AG04450 (cell line): ENCODE measurements around the gene GPC6. TPM values are rescaled to one million over a fixed set of nuclear protein-coding genes. Genes with fewer than 3 reads are reported as not detected.

Experiments used
- CTCF ChIA-PET: fragments of 300-600, 350-600 bp; formaldehyde crosslinking; extraction: SDS; loops from one replicate; lab custom pipeline; 2022; ENCODE audit warnings: antibody characterized with exemption, inconsistent platforms; lab: Charles Lee
- POLR2A ChIA-PET: fragments of 350-600 bp; formaldehyde crosslinking; extraction: SDS; loops from one replicate; lab custom pipeline; 2021; ENCODE audit warnings: antibody characterized with exemption, inconsistent platforms; lab: Yijun Ruan, JAX
- DNase-seq: peaks from one replicate; pipeline ENCODE4 v3.0.0-alpha.2; 2011; ENCODE audit warnings: low read depth, low spot score
- H3K27ac ChIP-seq: one replicate; pipeline ENCODE4 v1.5.1; 2012; ENCODE audit warnings: low read depth, low read length, control low read depth
- H3K27me3 ChIP-seq: one replicate; pipeline ENCODE4 v1.6.0; 2012; ENCODE audit warnings: low read length; ENCODE audit not compliant: control insufficient read depth, insufficient read depth
- H3K4me3 ChIP-seq: 2 replicates; pipeline ENCODE4 v1.5.1; 2011; ENCODE audit warnings: mild to moderate bottlenecking, low read depth, low read length, control low read depth
- H3K9me3 ChIP-seq: 2 replicates; pipeline ENCODE4 v1.5.1; 2012; ENCODE audit warnings: low read length; ENCODE audit not compliant: control insufficient read depth, insufficient read depth
- polyA plus RNA-seq: library from polyadenylated mRNA; depleted of rRNA; stranded (reverse); fragments of >200 nt; gene quantifications from 2 replicates; pipeline ENCODE4 v1.2.3, GENCODE V29; 2011
- TF ChIP-seq, protein P1 (sequence below): IDR thresholded peaks from 2 replicates; pipeline ENCODE4 v1.5.1; 2011; ENCODE audit warnings: low read depth, low read length, control low read depth, inconsistent platforms

Gene GPC6
- polyA plus RNA-seq, 1 experiment, result 40.4 TPM

DNA sequence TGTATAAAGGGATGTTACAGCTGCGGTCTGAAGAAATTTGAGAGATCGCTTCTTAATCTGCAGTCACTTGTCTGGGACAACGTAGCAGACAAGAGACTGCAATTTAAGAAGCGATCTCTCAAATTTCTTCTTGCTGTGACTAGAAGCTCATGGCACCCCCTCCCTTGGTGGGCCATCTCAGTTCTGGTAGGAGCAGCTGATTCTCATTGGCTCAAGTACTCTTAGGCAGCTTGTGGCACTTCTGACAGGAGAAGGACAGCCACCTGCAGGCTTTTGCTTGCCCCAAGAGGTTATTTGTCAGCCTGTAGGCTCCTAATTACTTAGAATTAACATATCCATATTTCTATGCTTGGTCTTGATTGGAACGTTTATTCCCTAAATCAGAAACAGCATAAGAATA lies 749.9 kb downstream of the GPC6 start:
- H3K9me3 ChIP-seq, result no peaks in the 10 kb centered on the region
- CTCF ChIA-PET, result no interaction called here
- H3K27ac ChIP-seq, result no peak overlapping the region
- H3K27me3 ChIP-seq, result no peaks in the 10 kb centered on the region
- no peak for DNase-seq
- POLR2A ChIA-PET, result no interaction called here
- TF ChIP-seq, protein P1, sequence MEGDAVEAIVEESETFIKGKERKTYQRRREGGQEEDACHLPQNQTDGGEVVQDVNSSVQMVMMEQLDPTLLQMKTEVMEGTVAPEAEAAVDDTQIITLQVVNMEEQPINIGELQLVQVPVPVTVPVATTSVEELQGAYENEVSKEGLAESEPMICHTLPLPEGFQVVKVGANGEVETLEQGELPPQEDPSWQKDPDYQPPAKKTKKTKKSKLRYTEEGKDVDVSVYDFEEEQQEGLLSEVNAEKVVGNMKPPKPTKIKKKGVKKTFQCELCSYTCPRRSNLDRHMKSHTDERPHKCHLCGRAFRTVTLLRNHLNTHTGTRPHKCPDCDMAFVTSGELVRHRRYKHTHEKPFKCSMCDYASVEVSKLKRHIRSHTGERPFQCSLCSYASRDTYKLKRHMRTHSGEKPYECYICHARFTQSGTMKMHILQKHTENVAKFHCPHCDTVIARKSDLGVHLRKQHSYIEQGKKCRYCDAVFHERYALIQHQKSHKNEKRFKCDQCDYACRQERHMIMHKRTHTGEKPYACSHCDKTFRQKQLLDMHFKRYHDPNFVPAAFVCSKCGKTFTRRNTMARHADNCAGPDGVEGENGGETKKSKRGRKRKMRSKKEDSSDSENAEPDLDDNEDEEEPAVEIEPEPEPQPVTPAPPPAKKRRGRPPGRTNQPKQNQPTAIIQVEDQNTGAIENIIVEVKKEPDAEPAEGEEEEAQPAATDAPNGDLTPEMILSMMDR, result no peak
- H3K4me3 ChIP-seq, result no peak overlapping the region

DNA sequence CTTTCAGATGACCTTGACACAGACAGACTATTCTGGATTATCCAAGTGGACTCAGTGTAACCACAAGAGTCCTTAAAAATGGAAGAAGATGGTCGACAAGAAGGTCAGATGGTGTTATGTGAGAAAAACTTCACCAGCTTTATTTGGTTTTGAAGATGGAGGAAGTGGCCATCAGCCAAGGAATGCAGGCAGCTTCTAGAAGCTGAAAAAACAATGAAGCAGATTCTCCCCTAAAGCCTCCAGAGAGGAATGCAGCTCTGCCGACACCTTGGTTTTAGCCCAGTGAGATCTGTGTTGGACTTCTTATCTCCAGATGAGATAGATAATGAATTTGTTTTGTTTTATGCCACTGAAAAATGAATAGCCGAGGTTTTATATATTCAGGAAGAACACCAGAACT lies 751.4 kb downstream of the GPC6 start:
- DNase-seq, result no peak
- Histone ChIP-seq H3K27me3 (no peaks in the 10 kb centered on the region), H3K27ac (no peak overlapping the region), H3K9me3 (no peaks in the 10 kb centered on the region), H3K4me3 (no peak overlapping the region)
- POLR2A ChIA-PET, result interaction anchor here (0.6 kb wide), 1 partner anchor 81 kb away, joined by 5 read pairs; no protein-coding TSS in a partner anchor
- TF ChIP-seq, protein P1, result no peak
- CTCF ChIA-PET, result no interaction called here

DNA sequence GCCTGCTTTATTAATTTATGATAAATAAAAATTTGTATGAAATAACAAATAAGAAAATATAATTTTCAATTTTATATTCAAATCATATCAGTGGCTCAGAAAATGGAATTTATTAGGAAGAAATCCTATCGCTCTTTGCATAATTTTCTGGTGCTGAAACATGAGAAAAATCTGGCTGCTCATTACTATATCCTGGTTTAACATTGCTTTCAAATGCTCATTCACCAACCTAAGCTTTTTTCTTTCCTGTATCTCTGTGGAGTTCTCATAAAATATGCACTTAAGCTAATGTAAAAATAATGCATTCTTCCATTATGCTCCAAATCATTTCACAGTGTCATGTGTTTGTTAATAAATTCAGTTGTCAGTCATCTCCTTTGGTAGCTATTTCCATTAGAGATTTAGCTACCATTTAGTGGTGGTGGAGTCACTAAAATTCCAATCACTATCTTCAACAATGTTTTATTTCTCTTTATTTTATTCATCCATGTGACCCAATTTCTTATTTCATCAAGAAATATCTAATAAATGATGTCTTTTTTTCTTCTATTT lies 754.9 kb downstream of the GPC6 start:
- no peak overlapping the region for H3K4me3 ChIP-seq
- ChIA-PET POLR2A (no interaction called here), CTCF (no interaction called here)
- no peak overlapping the region for H3K27ac ChIP-seq
- H3K9me3 ChIP-seq, result no peaks in the 10 kb centered on the region
- no peaks in the 10 kb centered on the region for H3K27me3 ChIP-seq
- no peak for DNase-seq
- TF ChIP-seq, protein P1, result no peak

DNA sequence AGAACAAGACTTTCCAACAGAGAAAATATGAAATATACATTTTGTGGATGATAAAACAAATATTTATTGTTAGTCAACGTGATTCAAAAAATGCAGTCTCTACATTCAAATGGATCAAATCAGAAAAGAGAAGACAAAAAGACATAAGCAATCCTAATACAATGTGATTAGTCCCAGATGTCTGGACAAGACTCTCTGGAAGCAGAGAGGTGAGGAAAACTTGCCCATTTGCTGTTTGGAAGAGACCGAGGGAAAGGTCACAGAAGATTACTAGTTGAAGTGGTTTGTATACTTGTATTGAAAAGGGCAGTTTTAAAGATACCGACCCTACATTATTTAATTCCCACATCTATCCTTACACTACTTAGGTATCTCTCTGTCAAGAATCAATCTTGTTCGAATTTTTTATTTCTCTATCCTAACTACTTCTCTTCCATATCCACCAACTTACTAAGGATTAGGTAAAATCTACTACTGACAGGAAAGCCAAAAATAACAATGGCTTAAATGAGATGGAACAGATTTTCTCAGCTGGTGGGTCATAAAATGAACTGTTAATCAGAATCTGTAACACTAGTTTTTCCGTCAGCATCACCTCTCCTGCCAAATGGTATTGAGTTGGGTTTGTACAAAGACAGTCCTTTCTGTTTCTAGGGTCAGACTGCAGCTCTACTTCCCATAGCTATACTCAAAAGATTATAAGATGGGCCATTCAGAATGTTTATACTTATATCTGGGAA lies 755.7 kb downstream of the GPC6 start:
- CTCF ChIA-PET, result no interaction called here
- H3K27ac ChIP-seq, result no peak overlapping the region
- H3K27me3 ChIP-seq, result no peaks in the 10 kb centered on the region
- no peaks in the 10 kb centered on the region for H3K9me3 ChIP-seq
- TF ChIP-seq, protein P1, result no peak
- H3K4me3 ChIP-seq, result no peak overlapping the region
- POLR2A ChIA-PET, result no interaction called here
- DNase-seq, result no peak

DNA sequence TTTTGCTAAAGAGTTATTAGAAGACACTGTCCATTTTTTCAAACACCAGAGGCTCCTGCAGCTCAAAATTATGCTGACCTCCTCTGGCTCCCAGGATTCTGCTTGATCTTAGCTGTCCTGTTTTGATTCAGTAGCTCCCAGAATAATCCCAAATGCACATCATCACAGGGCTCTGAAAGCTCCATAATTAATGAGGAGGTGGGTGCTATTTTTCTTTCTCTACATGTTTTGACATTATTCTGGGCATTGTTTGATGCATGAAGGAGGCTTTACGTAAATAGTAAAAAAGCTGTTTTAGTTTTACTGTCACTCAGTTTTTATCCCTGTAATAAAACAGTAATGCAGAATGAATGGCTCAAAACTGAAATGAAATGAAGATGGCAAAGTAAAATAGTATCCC lies 757.4 kb downstream of the GPC6 start:
- Histone ChIP-seq H3K4me3 (no peak overlapping the region), H3K9me3 (no peaks in the 10 kb centered on the region), H3K27me3 (no peaks in the 10 kb centered on the region), H3K27ac (no peak overlapping the region)
- DNase-seq, result no peak
- ChIA-PET CTCF (interaction anchor here (0.6 to 0.7 kb wide), 2 partner anchors 241 to 691 kb away, joined by 3 read pairs; no protein-coding TSS in a partner anchor), POLR2A (interaction anchor here (0.6 kb wide), 1 partner anchor 1283 kb away, joined by 3 read pairs; no protein-coding TSS in a partner anchor)
- TF ChIP-seq, protein P1, result no peak
